ENCODE results near the gene CPNE4.

Gene CPNE4

GRCh38 chr3:131591394-131592014, 443.3 kb downstream of the CPNE4 start:
- no peak for DNase-seq (ENCODE audit: low read depth, low spot score)

GRCh38 chr3:131586277-131586676, 448.5 kb downstream of the CPNE4 start:
- no peak for DNase-seq (ENCODE audit: low read depth, low spot score)
- H3K4me3 ChIP-seq (ENCODE audit: low read length), result no peak overlapping the region

More at GRCh38 chr3:131591394-131592014, 443.3 kb downstream of the CPNE4 start:
- H3K4me3 ChIP-seq (ENCODE audit: low read length), result no peak overlapping the region

- no peak for DNase-seq (ENCODE audit: low read depth, low spot score)
- H3K4me3 ChIP-seq (ENCODE audit: low read length), result no peak overlapping the region
These were observed 452.4 kb downstream of the CPNE4 start for GRCh38 chr3:131582438-131582837.

GRCh38 chr3:131568460-131568859, 466.4 kb downstream of the CPNE4 start:
- no peak overlapping the region for H3K4me3 ChIP-seq (ENCODE audit: low read length)
- DNase-seq (ENCODE audit: low read depth, low spot score), result no peak

GRCh38 chr3:131564812-131565211, 470.0 kb downstream of the CPNE4 start:
- no peak overlapping the region for H3K4me3 ChIP-seq (ENCODE audit: low read length)
- no peak for DNase-seq (ENCODE audit: low read depth, low spot score)

- no peak for DNase-seq (ENCODE audit: low read depth, low spot score)
These were observed 473.3 kb downstream of the CPNE4 start for GRCh38 chr3:131561511-131561910.

GRCh38 chr3:131560795-131561194, 474.0 kb downstream of the CPNE4 start:
- no peak for DNase-seq (ENCODE audit: low read depth, low spot score)
- no peak overlapping the region for H3K4me3 ChIP-seq (ENCODE audit: low read length)

More at GRCh38 chr3:131561511-131561910, 473.3 kb downstream of the CPNE4 start:
- H3K4me3 ChIP-seq (ENCODE audit: low read length), result no peak overlapping the region

GRCh38 chr3:131555456-131555855, 479.4 kb downstream of the CPNE4 start:
- no peak overlapping the region for H3K4me3 ChIP-seq (ENCODE audit: low read length)
- no peak for DNase-seq (ENCODE audit: low read depth, low spot score)

- DNase-seq (ENCODE audit: low read depth, low spot score), result no peak
- H3K4me3 ChIP-seq (ENCODE audit: low read length), result no peak overlapping the region
These were observed 481.1 kb downstream of the CPNE4 start for GRCh38 chr3:131553495-131554247.

- no peak for DNase-seq (ENCODE audit: low read depth, low spot score)
- H3K4me3 ChIP-seq (ENCODE audit: low read length), result no peak overlapping the region
These were observed 483.1 kb downstream of the CPNE4 start for GRCh38 chr3:131551761-131552160.

- DNase-seq (ENCODE audit: low read depth, low spot score), result no peak
- H3K4me3 ChIP-seq (ENCODE audit: low read length), result no peak overlapping the region
These were observed 484.0 kb downstream of the CPNE4 start for GRCh38 chr3:131550562-131551465.

GRCh38 chr3:131549340-131549739, 485.5 kb downstream of the CPNE4 start:
- peak; percentile 40 for DNase-seq (ENCODE audit: low read depth, low spot score)
- no peak overlapping the region for H3K4me3 ChIP-seq (ENCODE audit: low read length)

- DNase-seq (ENCODE audit: low read depth, low spot score), result no peak
- H3K4me3 ChIP-seq (ENCODE audit: low read length), result no peak overlapping the region
These were observed 487.2 kb downstream of the CPNE4 start for GRCh38 chr3:131547585-131547984.

GRCh38 chr3:131546441-131546840, 488.4 kb downstream of the CPNE4 start:
- no peak overlapping the region for H3K4me3 ChIP-seq (ENCODE audit: low read length)
- DNase-seq (ENCODE audit: low read depth, low spot score), result no peak

- H3K4me3 ChIP-seq (ENCODE audit: low read length), result no peak overlapping the region
- no peak for DNase-seq (ENCODE audit: low read depth, low spot score)
These were observed 490.3 kb downstream of the CPNE4 start for GRCh38 chr3:131544557-131544956.

GRCh38 chr3:131543714-131544113, 491.1 kb downstream of the CPNE4 start:
- no peak overlapping the region for H3K4me3 ChIP-seq (ENCODE audit: low read length)
- DNase-seq (ENCODE audit: low read depth, low spot score), result no peak

- H3K4me3 ChIP-seq (ENCODE audit: low read length), result no peak overlapping the region
- DNase-seq (ENCODE audit: low read depth, low spot score), result no peak
These were observed 493.5 kb downstream of the CPNE4 start for GRCh38 chr3:131541288-131541687.

GRCh38 chr3:131540821-131541220, 494.0 kb downstream of the CPNE4 start:
- no peak for DNase-seq (ENCODE audit: low read depth, low spot score)
- no peak overlapping the region for H3K4me3 ChIP-seq (ENCODE audit: low read length)

- no peak overlapping the region for H3K4me3 ChIP-seq (ENCODE audit: low read length)
- no peak for DNase-seq (ENCODE audit: low read depth, low spot score)
These were observed 494.7 kb downstream of the CPNE4 start for GRCh38 chr3:131540143-131540542.

GRCh38 chr3:131538968-131539367, 495.8 kb downstream of the CPNE4 start:
- H3K4me3 ChIP-seq (ENCODE audit: low read length), result no peak overlapping the region
- no peak for DNase-seq (ENCODE audit: low read depth, low spot score)

Measured in Jurkat, Clone E6-1 (cell line).